ENCODE data around the gene CLIP1.

DNA sequence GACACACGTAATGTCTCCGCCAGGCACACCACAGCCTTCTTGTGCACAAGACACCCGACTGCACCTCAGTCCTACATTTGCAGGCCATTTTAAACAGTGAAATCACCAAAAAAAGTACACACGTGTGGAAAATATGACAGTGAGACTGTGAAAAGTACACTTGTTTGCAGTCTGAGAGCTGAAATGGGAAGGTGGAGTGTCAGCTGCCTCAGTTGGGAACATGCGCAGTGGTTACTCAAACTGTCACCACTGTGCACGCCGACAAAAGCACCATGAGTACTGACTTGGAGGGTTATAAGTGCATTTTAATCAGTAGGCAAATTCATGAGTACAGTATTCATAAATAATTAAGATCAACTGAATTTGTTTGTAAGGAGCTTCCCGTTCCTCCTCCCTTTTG is 171.9 kb downstream of the CLIP1 start:
- TF ChIP-seq POLR2AphosphoS5 (IDR thresholded peaks at IDR 0.05; ENCODE audit: low read depth, low read length): no peak
- no peak for TF ChIP-seq BACH1 (IDR thresholded peaks at IDR 0.05; ENCODE audit: low read length)
- no peak for TF ChIP-seq KDM1A (IDR thresholded peaks at IDR 0.05; ENCODE audit: borderline replicate concordance, low read length)
- TF ChIP-seq YY1 (IDR thresholded peaks at IDR 0.05; ENCODE audit: low read depth, low read length): no peak
- TF ChIP-seq, protein P1, sequence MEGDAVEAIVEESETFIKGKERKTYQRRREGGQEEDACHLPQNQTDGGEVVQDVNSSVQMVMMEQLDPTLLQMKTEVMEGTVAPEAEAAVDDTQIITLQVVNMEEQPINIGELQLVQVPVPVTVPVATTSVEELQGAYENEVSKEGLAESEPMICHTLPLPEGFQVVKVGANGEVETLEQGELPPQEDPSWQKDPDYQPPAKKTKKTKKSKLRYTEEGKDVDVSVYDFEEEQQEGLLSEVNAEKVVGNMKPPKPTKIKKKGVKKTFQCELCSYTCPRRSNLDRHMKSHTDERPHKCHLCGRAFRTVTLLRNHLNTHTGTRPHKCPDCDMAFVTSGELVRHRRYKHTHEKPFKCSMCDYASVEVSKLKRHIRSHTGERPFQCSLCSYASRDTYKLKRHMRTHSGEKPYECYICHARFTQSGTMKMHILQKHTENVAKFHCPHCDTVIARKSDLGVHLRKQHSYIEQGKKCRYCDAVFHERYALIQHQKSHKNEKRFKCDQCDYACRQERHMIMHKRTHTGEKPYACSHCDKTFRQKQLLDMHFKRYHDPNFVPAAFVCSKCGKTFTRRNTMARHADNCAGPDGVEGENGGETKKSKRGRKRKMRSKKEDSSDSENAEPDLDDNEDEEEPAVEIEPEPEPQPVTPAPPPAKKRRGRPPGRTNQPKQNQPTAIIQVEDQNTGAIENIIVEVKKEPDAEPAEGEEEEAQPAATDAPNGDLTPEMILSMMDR (IDR thresholded peaks at IDR 0.05; ENCODE audit: control extremely low read depth in 1 of 3, insufficient read depth in 1 of 3, low read depth in 1 of 3, low read length in 3 of 3): no peak

Data from H1 (cell line).